Stimulated activated naive CD4-positive, alpha-beta T cell (primary cell): ENCODE results near the gene MMRN1.

Experiments
- DNase-seq, 6 experiments: peaks; one replicate each; lab custom pipeline; 2025; lab: John Stamatoyannopoulos, UW

The MMRN1 gene

GRCh38 chr4:89998469-89999011 lies 103.9 kb downstream of the MMRN1 start:
- no peak for DNase-seq

GRCh38 chr4:90001023-90001422 lies 106.4 kb downstream of the MMRN1 start:
- no peak for DNase-seq

- no peak for DNase-seq
Observed at GRCh38 chr4:90002441-90003062, 107.9 kb downstream of the MMRN1 start.
